NCI-H2171 (cell line): ENCODE results near the gene C2CD2.

Experiments
- DNase-seq: peaks from one replicate; lab custom pipeline; 2025; lab: John Stamatoyannopoulos, UW

The C2CD2 gene

GRCh38 chr21:41932576-41933312, 21.1 kb downstream of the C2CD2 start:
- DNase-seq: no peak

DNA sequence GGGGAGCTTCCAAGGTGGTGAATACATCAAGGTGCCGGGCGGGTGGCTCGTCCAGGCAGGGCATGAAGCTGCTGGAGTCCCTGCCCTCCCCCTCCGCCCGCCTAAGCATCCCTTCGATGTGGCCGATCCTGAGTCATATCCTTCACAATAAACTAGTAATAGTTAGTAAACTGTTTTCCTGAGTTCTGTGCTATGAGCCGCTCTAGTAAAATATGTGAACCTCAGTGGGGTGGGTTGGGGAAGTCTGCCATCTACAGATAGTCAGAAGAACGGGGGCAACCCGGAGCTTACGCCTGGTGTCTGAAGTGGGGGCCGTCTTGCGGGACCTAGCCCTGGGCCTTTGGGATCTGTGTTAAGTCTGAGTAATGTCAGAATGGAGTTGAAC, 21.6 kb downstream of the C2CD2 start:
- DNase-seq: no peak

- no peak for DNase-seq
These were observed 22.8 kb downstream of the C2CD2 start for GRCh38 chr21:41931041-41931451.

DNA sequence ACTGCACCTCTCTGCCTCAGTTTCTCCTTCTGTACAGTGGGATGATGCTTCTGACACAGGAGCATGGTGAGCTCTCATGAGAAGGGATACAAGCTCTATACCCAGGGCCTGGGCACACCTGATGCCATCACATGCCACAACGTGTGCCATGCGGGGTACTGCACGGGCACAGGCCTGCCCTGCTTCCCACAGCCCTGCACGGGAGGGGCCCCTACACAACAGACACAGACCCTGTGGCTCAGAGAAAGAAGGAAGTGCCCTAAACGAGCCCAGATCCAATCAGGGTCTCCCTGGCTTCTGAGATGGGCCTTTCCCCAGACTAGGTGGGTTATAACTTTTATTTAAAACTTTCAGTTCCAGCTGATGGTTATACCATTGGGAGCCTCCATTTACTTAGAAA, 24.6 kb downstream of the C2CD2 start:
- DNase-seq: no peak

DNA sequence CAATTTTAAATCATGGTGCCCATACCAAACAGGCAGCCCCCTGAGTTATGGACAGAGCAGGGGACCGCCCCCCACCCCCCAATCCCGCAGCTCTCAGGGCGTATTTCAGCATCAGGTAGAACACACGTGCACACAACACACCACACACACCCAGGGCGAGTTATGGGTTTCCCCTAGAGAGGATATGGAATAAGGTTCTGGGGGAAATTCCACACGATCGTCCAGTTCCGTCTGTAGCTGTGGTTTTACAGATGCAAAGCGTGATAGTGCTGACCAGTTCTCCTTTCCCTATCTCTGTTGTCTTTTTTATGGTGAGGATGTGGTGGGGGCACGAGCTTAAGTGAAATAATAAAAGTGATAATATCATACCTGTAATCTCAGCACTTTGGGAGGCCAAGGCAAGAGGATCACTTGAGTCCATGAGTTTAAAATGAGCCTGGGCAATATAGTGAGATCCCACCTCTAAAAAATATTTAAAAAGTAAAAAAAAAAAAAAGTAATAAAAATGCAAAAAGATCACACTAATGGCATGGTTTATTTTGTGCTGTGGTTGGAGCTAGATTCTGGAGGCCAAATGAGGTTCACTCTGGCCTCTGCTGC, 25.1 kb downstream of the C2CD2 start:
- DNase-seq: no peak

DNA sequence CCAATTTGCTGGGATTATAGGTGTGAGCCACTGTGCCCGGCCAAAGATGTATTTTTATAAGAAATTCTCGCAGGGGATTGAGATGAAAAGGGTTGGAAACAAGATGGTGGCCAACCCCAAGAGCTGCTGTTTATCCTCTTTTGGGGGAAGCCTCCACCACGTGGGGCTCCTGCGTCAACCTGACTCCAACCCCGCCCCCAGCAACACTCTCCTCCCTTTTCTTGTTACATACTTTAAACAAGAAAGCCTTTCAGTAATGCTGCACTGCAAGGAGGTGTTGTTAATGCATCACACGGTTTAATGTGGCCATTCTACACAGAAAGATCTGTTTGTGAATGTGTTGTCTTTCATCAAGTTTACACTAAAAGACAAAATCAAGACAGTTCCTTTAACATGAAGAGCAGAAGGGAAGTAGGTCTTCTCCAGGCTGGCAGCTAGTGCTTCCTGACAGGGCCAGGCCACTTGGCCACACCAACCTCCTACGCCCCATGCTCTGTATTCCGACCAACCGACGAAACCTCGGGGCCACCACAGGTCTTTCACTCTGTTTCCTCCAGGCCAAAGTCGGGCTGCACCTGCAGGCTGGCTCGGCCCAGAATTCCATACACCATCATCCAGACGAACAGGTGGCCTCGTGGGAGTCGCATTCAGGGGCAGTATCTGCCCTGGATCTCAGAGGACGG, 25.9 kb downstream of the C2CD2 start:
- DNase-seq: no peak

DNA sequence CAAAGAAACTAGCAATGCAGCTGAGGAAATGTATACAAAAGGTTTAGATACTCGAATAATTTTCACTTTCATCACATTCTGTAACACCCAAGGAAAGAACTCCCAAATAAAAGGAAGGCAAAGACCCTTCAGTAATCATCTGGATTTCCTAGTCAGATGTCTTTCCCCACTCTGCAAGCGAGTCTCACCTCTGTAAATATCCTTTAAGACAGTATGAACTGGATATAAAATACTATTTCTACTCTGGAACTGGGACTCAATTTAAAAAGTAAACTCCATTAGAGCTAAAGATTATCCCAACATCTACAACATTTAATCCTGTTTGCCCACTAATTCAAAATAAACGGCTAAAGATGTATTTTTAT, 27.0 kb downstream of the C2CD2 start:
- DNase-seq: no peak

DNA sequence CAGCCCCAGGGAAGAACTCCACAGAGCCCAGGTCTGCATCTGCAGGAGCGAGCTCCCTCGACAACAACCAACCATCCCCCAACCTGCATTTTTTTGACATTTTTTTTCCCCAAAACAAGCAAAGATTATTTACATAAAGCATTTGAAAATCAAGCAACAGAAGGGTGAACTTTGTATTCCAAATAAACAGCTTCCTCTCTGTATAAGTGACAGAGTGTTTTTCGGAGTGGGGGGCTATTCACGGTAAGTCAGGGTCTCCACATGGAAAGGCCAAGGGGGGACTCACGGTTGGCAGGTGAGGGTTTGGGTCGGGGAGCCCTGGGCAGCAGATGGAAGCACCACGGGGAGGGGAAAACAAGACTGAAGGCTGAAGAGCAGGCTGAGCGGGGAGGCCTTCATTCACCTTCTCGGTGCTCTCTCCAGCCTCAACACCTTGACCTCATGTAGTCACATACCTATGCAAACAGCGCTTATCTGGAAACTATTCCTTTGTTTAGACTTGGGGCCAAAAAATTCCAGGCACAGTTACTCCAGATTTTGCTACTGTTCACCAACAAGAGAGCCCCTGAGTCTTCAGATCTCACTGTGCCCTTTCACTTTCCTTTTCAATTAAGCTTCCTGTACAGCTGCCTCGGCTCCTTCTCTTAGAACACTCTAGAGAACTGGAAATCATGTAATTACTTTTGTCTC, 27.6 kb downstream of the C2CD2 start:
- DNase-seq: no peak

DNA sequence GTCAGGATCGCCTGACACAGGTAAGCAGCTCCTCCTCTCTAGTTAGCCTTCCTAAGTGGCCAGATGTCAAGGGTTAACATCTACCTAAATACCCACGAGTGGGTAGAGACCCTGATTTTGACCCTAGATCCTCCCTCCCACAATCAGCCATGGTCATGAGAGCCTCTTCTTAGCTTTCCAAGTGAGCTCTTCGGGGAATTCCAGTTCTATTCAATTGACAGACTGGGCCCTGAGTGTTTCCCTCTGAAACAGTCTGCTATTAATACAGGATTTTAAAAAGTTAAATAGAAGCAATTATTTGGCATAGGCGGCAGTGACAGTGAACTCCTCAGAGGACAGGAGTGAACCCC, 28.1 kb downstream of the C2CD2 start:
- no peak for DNase-seq

DNA sequence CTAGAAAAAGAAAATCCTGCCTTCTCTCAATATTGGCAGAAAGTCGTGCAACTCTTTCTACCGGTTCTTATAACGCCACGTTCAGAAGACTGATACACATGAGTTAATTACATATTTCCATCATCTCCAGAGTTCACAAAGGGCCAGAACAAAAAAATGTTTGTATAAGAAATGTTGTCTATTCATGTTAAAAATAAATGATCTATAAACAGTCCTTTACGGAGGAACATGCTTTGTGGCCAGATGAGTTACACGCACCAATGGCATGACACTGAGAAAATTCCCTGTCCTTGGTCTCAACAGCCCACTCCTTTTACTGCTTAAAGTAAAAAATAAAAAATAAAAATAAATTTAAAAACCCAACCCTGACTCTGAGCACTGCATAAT, 29.5 kb downstream of the C2CD2 start:
- DNase-seq: no peak

GRCh38 chr21:41923631-41924367, 30.0 kb downstream of the C2CD2 start:
- DNase-seq: no peak

DNA sequence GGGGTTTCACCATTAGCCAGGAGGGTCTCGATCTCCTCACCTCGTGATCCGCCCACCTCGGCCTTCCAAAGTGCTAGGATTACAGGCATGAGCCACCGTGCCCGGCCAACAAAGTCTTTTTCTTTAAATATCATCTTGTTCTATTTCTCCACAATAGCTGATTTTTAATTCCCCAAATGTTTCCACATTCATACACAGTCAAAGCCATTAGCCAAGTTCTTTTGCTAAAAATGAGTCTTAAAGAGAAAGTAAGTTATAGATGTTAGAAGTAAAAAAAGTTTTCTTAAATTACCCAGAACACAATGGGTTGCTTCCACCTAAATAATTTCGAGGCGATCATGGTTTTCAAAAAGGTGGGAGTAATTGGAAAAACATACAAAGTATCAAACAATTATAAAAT, 30.6 kb downstream of the C2CD2 start:
- no peak for DNase-seq

DNA sequence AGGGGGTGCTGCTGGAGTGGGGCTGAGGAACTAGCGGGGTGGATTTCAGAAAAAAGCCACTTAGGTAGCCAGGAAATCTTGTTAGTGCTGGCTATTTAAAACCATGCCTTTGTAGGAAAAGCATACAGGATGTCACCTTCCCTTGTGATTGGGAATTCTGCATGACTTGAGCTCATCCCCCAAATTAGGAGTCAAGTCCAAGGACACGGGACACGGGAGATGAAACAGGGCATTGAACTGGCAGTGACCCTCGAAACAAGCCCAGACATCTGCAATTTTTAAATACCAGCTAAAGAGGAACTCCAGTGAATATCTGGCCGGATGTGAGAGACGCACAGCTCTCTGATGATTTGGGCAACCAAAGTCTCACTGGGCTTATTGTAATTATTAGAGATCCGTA, 32.8 kb downstream of the C2CD2 start:
- DNase-seq: no peak

GRCh38 chr21:41920476-41920875, 33.3 kb downstream of the C2CD2 start:
- no peak for DNase-seq

- no peak for DNase-seq
These were observed 34.0 kb downstream of the C2CD2 start for GRCh38 chr21:41919666-41920398.

DNA sequence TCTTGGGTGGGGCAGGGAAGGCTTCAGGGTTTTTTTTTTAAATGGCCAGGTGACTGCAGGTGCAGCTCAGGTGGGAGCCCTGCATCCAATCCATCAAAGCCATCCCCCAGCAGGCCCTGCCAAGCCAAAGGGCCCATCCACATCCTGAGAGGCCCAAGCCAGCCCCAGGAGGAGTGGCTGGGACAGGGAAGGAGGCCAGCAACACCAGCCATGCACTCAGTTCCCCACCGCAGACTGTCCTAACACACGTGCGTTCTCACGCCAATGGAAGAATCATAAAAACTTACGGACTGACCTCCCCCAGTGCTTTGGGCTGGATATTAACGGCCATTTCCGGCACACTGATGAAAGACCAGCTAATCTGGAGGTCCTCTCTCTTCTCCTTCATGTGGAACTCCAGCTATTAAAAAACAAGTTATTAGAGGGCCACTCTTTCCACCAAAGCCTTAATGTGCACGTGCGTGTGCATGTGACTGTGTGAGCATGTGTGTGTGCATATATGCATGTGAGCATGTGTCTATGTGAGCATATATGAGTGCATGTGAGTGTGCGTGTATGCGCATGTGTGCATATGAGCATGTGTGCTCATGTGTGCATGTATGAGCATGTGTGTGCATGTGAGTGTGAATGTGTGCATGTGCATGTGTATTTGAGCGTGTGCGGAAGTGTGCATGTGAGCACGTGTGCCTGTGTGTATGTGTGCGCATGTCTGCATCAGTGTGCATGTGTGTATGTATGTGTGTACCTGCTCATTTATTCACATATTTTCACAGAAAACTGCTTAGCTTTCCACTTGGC, 35.1 kb downstream of the C2CD2 start:
- no peak for DNase-seq

DNA sequence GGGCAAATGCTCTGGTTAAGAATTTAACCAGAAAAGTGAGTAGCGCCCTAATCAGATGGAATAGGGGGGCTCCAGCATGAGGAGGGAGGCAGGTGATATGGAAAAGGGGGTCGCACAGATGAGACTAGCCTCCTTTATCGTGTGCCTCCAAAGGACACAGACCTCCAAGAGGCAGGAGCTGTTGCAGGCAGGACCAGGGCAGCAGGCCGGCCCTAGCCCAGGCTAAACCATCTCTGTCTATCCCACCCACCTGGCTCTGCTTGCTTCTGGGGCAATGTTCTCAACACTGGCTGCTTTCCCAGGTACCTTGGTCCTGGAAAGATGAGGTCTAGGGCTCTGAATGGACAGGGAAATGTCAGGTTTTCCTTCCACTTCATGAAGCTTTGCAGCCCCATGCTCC, 36.3 kb downstream of the C2CD2 start:
- no peak for DNase-seq

GRCh38 chr21:41916888-41917433, 36.9 kb downstream of the C2CD2 start:
- DNase-seq: no peak

GRCh38 chr21:41914965-41915364, 38.9 kb downstream of the C2CD2 start:
- DNase-seq: no peak

- no peak for DNase-seq
These were observed 39.5 kb downstream of the C2CD2 start for GRCh38 chr21:41914358-41914757.

GRCh38 chr21:41913230-41913629, 40.6 kb downstream of the C2CD2 start:
- DNase-seq: no peak
